GM12872 (cell line): ENCODE measurements around the gene FEN1.

Experiments used
- TF ChIP-seq, protein P1 (sequence below): IDR thresholded peaks from 3 replicates; pipeline ENCODE4 v1.5.1; 2011; ENCODE audit warnings: low read depth, mild to moderate bottlenecking, low read length, moderate library complexity; ENCODE audit not compliant: insufficient read depth

Gene FEN1

DNA sequence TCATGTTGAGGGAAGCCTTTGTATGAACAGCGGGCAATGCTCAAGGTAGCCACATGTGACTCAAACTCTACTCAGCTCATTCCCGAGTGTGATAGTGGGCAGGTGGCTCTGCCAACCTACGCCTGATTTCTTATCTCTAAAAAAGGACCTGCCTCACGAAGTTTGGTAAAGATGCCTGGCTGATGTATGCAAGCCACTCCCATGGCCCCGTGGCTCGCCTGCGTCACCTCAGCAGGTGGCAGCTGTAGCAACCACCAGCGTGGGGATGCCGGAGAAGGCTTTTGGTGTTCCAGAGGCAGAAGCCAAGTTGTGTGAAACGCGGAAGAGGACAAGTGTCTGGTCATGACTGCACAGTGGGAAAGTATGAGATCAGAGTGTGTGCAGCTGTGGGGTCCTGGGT lies 40.8 kb downstream of the FEN1 start:
- TF ChIP-seq, protein P1, sequence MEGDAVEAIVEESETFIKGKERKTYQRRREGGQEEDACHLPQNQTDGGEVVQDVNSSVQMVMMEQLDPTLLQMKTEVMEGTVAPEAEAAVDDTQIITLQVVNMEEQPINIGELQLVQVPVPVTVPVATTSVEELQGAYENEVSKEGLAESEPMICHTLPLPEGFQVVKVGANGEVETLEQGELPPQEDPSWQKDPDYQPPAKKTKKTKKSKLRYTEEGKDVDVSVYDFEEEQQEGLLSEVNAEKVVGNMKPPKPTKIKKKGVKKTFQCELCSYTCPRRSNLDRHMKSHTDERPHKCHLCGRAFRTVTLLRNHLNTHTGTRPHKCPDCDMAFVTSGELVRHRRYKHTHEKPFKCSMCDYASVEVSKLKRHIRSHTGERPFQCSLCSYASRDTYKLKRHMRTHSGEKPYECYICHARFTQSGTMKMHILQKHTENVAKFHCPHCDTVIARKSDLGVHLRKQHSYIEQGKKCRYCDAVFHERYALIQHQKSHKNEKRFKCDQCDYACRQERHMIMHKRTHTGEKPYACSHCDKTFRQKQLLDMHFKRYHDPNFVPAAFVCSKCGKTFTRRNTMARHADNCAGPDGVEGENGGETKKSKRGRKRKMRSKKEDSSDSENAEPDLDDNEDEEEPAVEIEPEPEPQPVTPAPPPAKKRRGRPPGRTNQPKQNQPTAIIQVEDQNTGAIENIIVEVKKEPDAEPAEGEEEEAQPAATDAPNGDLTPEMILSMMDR, result no peak

DNA sequence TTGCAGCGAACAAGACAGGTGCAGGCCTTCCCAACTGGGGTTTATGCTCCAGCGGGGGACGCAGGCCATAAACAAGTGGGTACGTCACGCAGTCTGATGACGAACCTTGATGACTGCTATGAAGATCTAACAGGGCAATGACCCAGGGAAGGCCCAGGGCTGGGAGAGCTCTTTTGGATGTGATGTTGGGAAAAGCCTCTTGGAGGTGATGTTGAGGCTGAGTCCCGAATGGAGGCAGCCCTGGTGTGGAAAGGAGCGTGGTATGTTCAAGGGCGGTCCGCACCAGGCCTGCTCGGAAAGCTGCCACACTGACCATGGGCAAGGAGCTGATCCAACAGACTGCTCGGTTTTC lies 41.2 kb downstream of the FEN1 start:
- TF ChIP-seq, protein P1, result no peak

DNA sequence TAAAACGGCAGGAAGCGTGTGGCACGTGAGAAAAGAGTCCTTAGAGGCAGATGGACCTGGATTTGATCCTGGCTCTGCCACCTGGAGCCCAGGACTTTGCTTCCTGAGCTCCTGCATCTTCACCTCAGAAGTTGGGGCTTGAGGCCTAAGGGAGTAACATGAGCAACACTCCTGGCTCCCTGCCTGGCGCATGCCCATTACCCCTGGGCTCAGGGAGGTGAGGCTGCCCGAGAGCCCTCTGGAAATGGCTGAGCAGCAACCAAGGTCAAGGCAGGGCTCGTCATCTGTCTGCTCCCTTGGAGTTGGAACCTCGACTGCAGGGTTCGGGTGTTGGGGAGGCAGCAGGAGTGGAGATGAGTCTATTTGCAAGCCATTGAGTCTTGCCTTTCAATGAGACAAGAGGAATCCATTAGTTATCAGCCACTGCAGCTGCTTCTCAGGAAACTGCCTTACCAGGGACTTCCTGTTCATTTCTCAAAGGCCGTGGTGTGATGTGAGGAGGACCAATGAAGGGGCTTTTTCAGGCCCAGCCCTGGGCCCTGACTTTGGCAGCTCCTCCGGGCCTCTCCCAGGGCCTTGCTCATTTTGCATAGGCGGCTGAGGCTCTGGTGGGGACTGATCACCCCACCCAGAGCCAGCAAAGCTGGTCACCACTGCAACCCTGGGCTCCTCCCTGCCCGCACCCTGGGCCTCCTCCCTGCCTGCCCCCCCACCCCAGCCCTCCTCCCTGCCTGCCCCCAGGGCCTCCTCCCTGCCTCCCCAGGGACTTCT lies 41.8 kb downstream of the FEN1 start:
- TF ChIP-seq, protein P1, result no peak

DNA sequence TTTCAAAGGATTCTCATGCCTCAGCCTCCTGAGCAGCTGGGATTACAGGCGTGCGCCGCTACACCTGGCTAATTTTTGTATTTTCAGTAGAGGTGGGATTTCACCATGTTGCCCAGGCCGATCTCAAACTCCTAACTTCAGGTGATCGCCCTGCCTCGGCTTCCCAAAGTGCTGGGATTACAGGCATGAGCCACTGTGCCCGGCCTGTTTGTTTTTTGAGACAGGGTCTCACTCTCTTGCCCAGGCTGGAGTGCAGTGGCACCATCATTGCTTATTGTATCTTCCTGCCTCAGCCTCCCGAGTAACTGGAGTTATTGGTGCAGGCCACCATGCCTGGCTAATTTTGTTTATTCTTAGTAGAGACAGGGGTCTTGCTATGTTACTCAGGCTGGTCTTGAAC lies 43.5 kb downstream of the FEN1 start:
- TF ChIP-seq, protein P1, result no peak

DNA sequence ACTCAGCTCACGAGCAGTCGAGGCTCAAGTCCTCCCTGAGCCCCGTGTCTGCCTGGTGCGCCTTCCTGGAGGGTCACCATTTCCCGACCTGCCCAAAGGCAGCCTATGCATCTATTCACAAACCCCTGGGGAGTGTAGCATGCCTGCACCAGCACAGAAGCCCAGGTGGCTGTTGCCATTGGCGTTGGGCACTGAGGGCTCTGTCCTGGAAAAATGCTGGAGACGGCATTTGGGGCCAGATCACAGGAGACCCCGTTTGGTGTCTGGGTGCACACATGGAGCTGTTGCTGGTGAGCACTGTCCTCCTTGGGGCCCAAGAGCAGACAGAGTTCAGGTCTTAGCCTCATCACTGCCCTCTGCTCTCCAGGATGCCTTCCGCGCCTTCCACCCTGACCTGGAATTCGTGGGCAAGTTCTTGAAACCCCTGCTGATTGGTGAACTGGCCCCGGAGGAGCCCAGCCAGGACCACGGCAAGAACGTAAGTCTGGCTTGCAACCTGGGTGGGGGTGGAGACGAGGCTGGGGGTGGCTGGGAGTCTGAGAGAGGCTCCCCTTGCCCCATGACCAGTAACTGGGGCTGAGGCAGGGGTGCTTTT lies 44.8 kb downstream of the FEN1 start:
- TF ChIP-seq, protein P1, result no peak

DNA sequence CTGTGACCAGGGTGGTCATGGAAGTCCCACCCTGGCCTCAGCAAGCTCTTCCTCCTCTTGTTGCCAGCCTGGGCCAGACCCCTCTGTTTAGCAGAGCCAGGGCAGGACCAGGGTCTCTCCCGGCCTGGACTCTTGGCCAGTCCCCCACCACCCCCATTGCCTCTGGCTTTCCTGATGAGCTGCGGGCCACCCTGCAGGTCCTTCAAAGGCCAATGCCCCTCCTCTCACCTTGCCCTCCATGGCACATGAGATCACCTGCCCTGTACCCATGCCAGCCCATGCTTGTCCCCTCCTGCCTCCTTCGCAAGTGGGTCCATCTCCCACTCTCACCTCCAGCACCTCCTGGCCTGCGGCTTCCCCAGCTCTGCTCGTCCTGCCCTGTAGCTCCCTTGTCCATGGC lies 45.8 kb downstream of the FEN1 start:
- TF ChIP-seq, protein P1, result no peak

DNA sequence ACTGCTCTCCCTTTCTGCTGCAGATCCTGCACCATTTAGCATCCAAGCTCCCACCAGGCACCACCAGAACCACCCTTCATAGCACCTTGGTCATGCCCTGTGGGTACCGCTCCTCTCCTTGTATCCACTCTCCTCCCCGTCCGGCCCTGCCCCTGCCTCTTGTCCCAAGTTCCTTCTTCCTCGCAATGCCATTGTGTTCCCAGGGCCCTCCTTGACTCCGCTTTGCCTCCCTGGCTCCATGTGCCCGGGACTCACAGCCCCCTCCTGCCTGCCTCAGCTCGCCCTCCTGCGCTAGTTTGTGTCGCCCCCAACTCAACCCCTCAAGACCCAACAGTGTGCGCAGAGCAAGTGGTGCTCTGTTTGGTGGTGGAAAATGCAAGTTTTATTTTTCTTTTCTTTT lies 46.2 kb downstream of the FEN1 start:
- TF ChIP-seq, protein P1, result no peak
